Stimulated activated CD4-positive, alpha-beta T cell treated with anti-CD3 and anti-CD28 coated beads, TNF-alpha, amount 100 ng/mL, for 24 hours (primary cell): ENCODE data around the gene CD55.

Experiments used
- DNase-seq, 3 experiments: peaks; one replicate each; pipeline ENCODE4 v3.0.0-alpha.2; 2020; ENCODE audit warnings: low read depth in 3 of 3

CD55 gene

DNA sequence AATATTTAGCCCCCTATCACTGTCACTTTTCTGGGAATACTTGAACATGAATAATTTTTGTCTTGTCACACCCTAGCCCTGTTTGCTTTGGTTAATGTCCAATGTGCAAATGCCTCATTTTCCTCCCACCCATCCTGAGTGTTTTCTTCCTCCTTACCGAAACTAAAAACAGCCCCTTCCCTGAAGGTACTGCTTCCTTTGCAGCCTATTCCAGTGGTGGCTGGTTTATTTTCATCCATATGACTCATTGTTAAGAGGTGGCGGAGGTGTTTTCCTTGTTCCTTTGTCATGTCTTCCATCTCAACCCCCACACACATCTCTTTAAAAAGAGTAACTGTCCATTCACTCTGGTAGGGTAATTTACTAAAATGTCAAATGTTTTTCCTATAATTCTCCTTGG is 40.4 kb downstream of the CD55 start:
- DNase-seq: no peak

DNA sequence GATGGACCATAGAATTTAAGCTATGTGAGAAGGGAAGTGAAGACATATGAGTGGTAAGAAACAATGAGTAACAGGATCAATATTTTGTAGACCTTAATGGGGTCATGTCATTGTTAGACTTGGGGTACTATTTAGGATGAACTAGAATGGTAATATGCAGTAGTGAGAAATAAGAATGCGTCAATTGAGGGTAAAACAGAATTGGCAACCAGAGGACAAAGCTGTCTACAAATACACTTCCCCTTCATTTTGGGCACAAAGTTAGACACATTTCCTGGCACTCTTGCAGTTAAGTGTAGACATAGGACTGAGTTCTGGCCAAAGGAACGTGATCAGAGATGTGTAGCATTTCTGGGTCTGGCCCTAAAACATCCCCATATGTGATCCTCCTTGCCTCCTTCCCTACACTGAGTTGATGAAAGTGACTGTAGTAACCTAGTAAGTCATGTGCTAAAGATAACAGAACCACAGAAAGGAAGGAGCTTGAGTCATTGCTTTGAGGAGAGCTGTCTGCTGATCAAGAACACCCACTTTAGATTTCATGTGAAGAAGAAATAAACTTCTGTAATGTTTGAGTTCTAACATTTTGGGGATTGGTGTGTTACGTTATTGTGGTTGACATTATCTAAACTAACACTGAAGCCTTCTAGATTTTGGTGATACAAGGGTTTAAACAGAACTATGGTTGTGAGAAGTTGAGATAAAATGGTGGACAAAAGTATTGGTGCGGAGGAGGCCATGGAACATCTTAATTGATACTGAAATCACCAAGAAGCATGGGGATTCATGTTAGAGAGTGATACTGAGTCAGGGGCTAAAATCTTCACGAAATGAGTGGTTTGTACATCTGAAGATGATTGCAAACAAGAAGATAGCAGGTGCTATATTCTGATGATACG is 41.7 kb downstream of the CD55 start:
- DNase-seq: peak in 1 of 3 experiments; percentile 12

DNA sequence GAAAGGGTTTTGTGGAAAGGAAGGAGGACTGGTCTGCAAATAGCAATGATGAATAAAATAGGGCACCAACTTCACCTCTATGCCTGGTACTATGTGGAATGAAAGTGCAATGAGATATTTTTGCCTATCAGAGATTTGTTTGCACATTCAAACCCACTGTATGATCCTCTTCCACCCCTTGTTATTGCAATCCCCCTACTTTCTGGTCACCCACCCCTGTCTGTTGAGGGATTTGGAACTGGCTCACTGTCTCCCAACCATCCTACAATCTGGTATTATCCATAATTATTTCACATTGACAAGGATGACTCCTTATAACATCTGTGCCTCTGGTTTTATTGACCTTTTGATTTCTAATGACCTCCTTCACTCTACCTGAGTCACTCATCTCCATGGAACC is 42.4 kb downstream of the CD55 start:
- no peak for DNase-seq

- DNase-seq: no peak
These were observed 43.1 kb downstream of the CD55 start for GRCh38 chr1:207364614-207365013.

GRCh38 chr1:207365063-207365462 is 43.6 kb downstream of the CD55 start:
- no peak for DNase-seq

DNA sequence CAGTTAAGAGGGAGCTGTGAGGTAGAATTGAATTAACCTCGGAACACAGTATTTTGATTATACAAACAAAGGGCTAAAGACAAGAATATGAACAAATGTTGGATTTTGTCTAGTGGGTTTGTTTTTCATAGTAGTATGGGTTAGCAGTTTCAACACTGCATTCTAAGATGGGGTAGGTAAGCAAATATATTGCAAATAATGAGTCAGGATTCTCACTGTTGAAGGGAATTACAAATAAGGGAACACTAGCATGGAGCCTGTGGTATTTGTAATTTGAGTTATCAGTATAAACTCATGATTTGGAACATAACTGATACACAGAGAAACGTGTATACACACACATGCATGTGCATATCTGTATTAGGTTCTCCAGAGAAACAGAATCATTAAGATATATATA is 44.5 kb downstream of the CD55 start:
- DNase-seq: no peak

DNA sequence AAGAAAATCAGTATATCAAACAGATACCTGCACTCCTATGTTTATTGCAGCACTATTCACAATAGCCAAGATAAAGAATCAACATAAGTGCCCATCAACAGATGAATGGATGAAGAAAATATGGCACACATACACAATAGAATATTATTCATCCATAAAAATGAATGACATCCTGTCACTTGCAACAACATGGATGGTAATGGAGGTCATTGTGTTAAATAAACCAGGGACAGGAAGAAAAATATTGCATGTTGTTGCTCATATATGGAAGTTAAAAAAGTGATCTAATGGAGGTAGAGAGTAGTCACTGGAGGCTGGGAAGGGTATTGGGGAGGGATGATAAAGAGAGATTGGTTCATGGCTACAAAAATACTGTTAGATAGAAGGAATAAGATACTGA is 67.2 kb downstream of the CD55 start:
- no peak for DNase-seq

DNA sequence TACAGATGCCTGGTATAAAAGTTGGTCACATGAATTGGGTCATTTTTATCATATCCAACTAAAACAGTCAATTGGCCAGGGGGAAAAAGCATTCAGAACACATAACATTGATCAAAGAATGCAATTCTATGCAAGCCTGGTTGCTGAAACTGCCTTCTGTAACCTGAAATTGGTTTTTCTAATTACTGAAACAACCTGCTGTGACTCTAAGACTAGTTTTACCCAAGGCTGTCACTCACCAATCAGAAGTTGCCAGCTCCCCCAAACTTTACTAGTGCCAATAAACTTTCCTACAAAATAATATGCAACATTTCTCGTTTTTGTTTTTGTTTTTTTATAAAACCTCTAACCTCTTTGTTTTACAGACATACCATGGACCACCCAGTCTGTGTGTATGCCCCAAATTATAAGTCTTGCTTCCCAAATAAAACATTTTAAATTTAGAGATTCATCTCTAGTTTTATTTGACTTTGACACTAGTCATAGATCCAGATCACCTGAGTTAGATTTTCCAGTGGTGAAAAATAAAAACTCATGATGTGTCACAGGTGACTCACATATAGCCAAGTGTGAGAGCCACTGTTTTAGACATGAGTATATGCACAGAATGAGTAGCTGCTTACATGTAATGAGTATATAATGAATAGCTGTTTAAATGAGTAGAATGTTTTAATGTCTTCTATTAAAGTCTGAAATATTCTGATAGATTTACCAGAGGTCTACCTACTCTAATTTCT is 68.4 kb downstream of the CD55 start:
- no peak for DNase-seq

DNA sequence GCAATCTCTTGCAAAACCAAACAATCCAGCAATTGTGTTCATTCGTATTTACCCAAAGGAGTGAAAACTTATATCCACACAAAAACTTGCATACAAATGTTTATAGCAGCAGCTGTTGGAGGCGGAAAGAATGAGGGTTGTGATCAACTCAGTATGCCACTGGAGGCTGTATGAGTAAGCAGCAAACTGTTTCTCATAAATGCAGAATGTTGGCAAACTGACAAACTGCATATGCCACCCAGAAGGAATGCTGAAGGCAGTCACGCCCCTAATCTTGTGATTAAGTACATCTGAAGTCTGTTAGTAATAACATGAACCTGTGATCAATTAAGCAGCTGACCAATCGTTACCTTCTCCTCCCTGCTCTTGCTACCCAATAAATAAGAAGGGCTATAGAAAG is 72.1 kb downstream of the CD55 start:
- no peak for DNase-seq

DNA sequence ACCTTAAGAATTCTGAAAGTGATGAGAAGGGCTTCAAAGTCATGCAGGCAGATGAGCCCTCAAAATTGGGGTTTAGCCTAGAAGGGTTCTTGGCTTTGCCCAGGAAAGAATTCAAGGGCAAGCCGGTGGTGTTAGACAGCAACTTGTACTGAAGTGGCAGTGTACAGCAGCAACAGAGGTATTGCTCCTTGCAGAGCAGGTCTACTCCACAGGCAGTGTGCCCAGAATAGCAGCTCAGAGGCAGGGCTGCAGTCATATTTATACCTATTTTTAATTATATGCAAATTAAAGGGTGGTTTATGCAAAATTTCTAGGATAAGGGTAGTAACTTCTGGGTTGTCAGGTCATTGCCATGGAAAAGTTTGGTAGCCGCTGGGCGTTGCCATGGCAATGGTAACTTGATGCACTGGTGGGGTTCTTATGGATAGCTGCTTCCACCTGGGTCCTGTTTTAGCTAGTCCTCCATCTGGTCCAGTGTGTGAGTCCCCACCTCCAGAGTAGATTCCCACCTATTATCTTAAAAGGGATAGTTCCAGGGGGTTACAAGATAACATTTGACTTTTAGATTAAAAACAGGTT is 74.8 kb downstream of the CD55 start:
- DNase-seq: no peak

- DNase-seq: no peak
These were observed 76.0 kb downstream of the CD55 start for GRCh38 chr1:207397525-207397926.

DNA sequence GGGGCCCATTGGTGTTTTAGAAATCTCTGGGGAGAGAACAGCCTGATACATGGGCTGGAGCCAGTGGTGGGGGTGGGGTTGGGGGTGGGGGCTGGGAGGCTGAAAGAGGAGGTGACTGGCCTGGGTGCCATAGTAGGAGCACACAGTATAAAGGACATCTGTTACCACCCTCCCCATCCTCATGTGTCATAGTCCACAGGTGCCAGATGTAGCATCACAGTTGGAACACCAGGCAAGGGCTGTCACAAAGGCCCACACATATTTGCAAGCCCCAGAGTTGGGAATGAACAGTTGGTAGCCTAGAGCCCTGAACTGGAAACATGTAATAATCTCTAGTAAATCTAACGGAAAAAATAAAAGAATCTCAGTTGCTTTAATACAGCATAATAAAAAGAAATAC is 77.5 kb downstream of the CD55 start:
- DNase-seq: no peak

DNA sequence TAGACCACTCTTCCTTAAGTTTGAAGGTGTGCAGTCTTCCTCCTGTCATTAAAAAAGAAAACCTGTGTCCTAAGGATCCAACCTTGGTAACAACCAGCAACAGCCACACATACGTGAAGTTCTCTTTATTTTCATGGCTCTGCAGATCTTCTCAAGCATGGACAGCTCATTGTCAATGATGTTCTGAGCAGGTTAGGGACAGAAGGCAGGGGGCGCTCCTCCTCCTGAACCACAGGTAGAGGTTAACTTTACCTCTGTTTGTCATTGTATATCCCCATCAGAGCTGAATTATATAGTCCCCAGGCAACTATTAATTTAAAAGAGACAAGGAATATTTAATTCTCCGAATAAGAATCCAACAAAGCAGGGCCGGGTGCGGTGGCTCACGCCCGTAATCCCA is 80.1 kb downstream of the CD55 start:
- DNase-seq: no peak

GRCh38 chr1:207402744-207403143 is 81.3 kb downstream of the CD55 start:
- no peak for DNase-seq

GRCh38 chr1:207404849-207405525 is 83.5 kb downstream of the CD55 start:
- no peak for DNase-seq

DNA sequence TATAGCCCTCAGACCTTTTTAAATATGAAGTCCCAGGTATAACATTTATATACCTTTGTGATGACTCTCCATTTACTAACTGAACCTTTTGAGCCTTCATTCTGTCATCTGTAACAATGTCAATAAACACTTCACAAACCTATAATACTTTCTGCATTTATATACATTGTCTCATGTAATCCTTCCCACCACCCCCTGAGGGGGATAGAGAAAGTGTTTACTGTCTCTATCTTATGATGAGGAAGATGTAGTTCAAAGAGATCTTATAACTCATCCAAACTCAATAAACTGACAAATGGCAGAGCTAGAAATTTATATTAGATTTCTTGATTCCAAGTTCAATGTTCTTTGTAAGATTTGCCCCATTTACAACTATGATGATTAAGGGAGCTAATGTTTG is 84.3 kb downstream of the CD55 start:
- DNase-seq: no peak

DNA sequence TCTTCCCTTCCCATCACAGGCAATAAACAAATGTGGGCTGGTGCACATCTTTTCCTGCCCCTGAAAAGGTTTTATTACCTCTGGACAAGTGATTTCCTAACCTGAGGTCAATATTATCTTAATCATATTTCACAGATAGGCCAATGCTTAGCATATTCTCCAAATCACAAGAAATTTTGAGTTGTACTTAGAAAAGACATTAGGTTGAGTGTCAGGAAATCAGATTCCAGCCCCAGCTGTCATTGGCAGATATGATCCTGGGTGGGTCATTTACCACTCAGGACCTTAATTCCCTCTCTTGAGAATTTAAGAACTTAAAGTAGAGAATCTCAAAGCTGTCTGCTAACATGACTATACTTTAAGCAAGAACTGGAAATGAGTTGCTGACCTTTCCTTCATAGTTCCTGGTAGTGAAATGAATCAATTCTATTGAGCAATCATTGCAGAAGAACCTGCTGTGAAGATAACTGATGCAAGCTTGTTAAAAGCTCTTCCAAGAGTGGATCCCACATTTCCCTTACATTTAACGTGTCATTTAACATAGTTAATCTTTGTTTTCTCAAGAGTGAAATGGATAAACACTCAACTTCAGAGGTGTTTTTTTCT is 86.3 kb downstream of the CD55 start:
- no peak for DNase-seq
